ENCODE measurements around the gene CLRN3.

The CLRN3 gene, protein sequence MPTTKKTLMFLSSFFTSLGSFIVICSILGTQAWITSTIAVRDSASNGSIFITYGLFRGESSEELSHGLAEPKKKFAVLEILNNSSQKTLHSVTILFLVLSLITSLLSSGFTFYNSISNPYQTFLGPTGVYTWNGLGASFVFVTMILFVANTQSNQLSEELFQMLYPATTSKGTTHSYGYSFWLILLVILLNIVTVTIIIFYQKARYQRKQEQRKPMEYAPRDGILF

GRCh38 chr10:127892743-127893142, at the start of gene CLRN3:
TSS of gene CLRN3 (minus strand) at chr10:127892941. CDS start at chr10:127892784, 157 bp downstream.
- DNase-seq, result no peak

DNA sequence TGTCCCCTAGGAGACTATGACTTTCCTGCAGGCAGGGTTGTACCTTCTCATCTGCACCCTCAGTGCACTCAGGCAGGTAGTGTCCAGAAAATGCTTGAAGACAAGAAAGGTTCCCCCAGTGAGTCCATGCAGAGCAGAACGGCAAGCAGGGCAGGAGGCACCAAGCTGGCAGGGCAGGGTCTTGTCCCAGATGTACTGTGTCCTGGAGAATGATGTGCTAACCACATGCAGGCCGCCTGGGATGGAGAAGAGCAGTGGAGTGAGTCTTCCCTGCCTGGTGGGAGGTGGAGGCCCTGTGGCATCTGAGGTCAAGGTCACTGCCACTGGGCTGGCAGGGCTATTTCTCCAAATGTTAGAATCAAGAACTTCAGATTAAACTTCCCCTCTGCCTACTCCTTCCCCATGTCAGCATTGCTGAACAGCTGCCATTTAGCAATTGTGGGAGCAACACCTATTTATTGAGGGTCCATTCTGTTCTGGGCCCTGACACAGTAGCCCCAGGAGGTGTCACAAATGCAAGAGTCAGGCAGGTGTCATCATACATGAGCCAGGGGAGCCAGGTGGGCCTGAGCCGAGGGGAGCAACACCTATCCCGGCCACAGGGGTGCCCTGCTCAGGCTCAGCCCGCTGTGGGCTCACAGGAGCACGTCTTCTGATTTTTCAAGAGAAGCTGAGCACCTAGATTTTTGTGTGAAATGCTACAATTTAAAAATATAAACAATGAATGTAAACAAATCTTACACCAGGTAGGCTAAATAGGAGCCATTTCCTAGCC, 48.3 kb upstream of the CLRN3 start:
- DNase-seq, result no peak

DNA sequence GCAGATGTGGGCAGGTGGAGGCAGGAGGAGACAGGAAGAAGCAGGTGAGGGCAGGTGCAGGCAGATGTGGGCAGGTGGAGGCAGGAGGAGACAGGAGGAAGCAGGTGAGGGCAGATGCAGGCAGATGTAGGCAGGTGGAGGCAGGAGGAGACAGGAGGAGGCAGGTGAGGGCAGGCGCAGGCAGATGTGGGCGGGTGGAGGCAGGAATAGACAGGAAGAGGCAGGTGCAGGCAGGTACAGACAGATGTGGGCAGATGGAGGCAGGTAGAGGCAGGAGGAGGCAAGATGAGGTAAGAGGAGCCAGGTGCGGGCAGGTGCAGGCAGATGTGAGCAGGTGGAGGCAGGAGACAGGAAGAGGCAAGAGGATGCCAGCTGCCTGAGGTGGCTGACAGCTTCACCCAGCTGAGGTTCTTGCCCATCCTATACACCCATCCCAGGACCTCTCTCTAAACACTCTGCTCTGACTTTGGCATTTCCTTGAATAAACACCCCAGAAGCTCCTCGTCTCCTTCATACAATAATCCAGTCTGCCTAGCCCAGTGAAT, 47.1 kb upstream of the CLRN3 start:
- DNase-seq, result no peak

DNA sequence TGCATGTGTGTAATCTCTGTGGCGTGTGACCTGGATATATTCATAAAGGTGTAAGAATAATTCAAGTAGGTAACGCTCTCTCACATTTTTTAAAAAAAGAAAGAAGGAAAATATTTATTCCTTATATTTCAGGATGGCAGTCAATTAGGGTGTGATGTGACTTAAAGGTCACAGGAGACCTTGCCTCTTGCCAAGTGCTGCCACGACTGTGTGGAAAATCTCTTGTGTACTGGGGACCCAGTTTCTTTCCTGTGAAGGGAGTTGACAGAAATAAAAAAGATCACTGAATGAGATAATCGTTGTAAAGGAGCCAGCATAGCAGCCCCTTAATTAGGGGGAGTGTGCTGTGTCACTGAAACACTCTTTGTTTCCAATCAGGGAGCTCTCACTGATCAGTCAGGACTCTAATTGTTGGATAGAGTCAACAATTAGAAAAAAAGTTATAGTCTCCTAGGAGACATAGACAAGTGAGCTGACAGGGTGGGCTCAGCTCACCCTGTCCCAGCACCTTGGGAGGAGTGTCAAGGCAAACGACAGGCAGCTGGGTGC, 45.2 kb upstream of the CLRN3 start:
- DNase-seq, result no peak

GRCh38 chr10:127937069-127937468, 44.3 kb upstream of the CLRN3 start:
- no peak for DNase-seq

- no peak for DNase-seq
Measured at GRCh38 chr10:127935071-127935561, 42.4 kb upstream of the CLRN3 start.

DNA sequence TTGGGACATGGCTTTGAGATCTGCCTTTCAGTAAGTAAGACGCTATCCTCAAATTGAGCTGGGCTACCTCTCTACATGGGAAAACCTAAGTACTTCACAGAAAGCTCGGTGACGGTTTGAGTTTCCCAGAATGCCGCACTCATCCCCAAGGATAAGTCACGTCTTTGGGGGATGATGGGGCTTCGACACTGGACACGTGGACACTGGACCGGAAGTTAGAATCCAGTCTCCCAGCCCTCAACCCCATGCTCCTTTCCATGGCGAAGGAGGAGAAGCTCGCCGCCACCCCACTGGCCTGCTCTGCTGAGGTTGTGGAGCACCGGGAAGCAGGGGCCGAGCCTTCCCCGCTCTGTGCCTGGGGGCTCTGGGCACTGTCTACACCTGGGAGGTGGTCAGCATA, 41.6 kb upstream of the CLRN3 start:
- DNase-seq, result no peak

DNA sequence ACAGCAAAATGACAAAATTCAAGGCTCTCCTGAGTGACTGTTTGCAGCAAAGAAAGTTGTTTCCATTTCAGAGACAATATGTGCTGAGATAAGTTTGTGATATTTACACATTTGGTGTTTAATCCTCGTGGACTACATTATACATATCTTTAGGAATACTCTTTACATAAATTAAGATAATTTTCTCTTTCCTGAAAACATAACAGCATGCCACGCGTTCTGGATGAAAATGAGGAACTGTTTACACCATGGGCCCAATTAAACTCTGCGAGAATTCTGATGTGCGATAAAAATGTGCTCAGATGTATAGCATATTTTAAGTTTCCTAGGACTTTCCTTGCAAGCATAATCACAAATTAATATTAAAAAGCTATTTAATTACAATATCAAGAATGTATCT, 40.5 kb upstream of the CLRN3 start:
- DNase-seq, result no peak

DNA sequence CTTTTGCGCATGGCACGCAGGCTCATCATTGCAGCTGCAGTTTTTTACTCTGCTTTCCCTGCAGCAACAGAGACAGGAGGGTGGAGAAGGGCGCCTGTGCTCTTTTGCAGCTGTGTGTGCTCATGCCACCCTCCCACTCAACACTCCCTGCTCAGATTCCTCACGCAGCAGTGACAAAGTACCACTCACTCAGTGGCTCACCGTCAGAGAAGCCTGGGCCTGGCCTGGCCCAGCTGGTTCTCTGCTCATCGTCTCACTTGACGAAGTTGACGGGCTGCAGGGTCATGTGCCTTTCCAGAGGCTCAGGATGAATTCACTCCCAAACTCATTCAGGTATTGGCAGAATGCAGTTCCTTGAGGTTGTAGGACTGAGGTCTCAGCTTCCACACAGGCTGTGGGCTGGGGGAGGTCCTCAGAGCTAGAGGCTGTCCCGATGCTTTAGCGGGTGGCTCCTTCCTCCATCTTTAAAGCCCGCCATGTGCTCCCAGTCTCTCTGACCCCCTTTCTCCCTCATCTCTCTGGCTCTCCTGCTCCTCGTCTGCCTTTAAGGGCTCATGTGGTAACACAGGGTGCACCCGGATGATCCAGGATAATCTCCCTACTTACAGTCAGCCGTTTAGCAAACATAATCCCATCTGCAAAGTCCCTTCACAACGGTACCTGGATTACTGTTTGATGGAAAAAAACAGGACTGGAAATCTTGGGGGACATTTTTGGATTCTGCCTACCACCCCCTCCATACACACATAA, 40.0 kb upstream of the CLRN3 start:
- no peak for DNase-seq

DNA sequence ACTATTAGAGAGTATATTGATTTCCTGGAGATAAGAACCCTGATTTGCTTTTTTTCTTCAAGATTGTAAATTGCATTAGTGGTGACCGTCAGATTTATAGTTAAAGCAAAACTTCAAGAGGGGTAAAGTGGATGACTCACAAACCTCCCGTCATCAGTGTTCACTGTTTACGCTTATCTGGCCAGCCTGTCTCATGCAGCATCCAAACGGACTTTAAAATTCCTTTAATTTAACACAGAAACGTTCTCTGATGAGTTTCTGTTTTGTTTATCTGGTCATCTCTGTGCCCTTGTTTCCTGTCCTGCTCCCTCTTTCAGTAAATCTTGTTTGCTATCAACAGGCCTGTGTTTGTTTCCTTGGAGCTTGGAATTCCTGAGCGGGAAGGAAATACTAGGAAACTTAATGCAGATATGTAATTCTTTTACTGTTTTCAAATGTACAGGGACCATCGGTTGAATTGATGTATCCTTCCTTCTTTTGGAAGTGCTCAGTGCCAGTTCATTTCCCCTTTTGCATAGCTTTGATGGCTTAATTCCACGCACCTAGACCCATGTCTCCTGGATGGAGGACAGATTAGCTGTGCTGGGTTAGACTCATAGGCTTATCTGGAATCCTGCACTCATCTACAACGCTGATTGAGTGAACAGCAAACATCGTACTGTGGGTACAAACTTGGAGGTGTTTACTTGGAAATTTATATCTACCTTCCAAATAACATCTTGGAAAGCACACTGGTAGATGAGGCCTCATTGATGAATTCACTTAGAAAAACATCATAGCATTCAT, 35.5 kb upstream of the CLRN3 start:
- no peak for DNase-seq

DNA sequence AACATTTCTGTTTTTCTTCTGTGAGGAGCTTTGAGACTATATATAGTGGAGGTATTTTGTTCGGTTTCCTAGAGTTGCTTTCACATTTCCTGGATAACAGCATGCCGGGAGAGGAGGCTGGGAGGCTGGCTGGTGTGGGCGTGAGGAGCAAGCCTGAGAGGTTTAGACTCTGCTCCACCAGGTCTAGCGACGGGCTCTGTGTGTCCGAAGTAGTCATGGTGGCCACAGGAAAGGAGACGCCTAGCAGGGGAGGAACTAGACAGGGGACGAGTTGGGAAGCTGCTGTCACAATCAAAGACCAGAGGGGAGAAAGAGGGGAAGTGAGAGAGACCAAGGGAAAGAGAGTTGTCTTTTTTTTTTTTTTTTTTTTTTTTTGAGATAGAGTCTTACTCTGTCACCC, 33.7 kb upstream of the CLRN3 start:
- no peak for DNase-seq

DNA sequence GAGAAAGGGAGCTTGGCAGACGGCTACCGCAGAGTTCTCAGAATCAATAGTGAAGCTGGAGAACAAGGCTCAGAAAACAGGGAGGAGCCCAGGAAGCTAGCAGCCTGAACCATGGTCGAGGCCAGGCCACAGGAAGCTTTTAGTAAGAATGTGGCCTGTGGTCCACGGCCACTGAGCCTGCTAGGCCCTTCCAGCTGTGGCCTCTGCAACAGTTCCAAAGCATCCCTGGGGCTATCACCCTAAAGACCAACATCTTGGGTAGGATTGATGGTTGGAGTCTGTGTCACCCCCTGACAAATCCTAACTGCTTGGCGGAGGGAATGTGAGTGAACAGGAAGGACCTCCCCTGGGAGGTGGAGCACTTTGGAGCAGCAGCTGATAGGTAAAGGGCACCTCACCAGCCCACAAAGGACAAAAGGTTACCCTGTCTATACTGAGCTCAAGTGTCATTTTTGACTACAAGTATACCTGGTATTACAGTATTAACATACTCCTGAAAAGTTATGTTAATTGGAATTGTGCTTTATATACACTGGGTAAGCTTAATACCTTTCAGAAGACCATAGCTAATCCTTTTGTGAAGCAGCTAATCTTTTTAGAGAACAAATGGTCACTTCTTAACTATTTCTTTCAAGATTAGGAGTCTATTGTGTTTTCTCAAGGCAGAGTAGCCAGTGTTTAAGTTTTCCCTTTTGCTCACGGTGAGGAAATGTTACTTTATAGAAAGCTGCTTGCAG, 32.9 kb upstream of the CLRN3 start:
- no peak for DNase-seq

DNA sequence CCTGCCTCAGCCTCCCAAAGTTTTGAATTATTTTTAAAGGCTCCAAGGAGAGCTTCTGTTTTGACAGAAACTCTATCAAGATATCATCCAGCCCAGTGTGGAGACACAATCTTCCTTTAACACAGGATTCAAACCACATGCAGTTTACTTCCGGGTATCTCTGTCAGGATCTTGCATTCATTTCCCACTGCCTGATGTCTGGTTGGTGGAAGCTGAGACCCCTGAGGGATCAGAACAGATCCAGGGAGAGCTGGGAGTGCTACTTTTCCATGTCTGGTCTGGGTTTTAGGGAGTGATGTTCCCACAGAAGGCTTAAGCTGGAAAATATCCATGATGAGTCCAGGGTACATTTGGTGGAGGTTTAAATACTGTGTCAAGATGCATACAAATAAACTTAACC, 30.9 kb upstream of the CLRN3 start:
- no peak for DNase-seq

GRCh38 chr10:127922675-127923366, 30.1 kb upstream of the CLRN3 start:
- no peak for DNase-seq

- DNase-seq, result no peak
Measured at GRCh38 chr10:127922206-127922605, 29.5 kb upstream of the CLRN3 start.

- no peak for DNase-seq
Measured at GRCh38 chr10:127921753-127922145, 29.0 kb upstream of the CLRN3 start.

- DNase-seq, result no peak
Measured at GRCh38 chr10:127921075-127921752, 28.5 kb upstream of the CLRN3 start.

- no peak for DNase-seq
Measured at GRCh38 chr10:127920306-127921074, 27.7 kb upstream of the CLRN3 start.
